ENCODE data around the gene CENPO. TPM values are rescaled to one million over a fixed set of nuclear protein-coding genes. Genes with fewer than 3 reads are reported as not detected.

CENPO gene
- total and polyA plus RNA-seq, 2 of the 4 experiments (the other 2 are of a cell fraction), result 20.1 to 27.2 TPM

DNA sequence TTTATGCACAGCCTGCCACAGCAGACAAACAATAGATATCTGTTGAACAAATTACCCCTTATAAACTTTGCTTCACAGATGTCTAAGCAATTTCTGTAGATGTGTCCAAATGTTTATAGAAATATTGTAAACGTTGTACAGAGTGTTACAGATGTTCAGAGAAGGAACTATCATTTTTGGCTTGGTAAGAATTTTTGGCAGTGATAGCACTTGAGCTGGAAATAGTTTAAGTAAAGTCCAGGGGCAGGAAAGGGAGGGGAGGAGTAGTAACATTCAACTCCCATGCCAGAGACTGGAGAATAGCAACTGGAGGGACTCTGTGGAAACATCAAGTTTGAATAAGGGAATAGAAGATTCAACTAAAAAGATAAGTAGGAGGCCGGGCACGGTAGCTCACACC is 4.4 kb upstream of the CENPO start:
- ChIA-PET CTCF (no interaction called here), POLR2A (ENCODE audit: unreplicated experiment) (no interaction called here)
- intact Hi-C loops (cut with micrococcal nuclease) (no loop called here), in situ Hi-C loops (cut with MboI; ENCODE audit: low sequenced_read_pairs) (no loop called here), dilution Hi-C loops (cut with HindIII; ENCODE audit: low sequenced_read_pairs, unreplicated experiment) (no loop called here)
- no peak for ATAC-seq (ENCODE audit: low read depth)
- no peak overlapping the region for H4K91ac ChIP-seq (ENCODE audit: insufficient read depth, low read depth, low read length)
- no peak overlapping the region for H3K4me2 ChIP-seq (ENCODE audit: low read depth, low read length)
- TF ChIP-seq MXI1 (IDR thresholded peaks at IDR 0.05; ENCODE audit: borderline replicate concordance, low read depth, low read length) (no peak), FOS (IDR thresholded peaks at IDR 0.05; ENCODE audit: low read depth, low read length) (no peak), SMC3 (IDR thresholded peaks at IDR 0.05; ENCODE audit: low read depth, low read length) (no peak), RCOR1 (IDR thresholded peaks at IDR 0.05; ENCODE audit: insufficient replicate concordance, low read length) (no peak), RFX5 (IDR thresholded peaks at IDR 0.05; ENCODE audit: low read depth, low read length) (no peak), POLR2A (IDR thresholded peaks at IDR 0.05; ENCODE audit: low read depth, low read length) (no peak), BHLHE40 (IDR thresholded peaks at IDR 0.05; ENCODE audit: low read depth, low read length) (no peak), CEBPB (IDR thresholded peaks at IDR 0.05; ENCODE audit: low read depth, low read length) (no peak), RAD21 (IDR thresholded peaks at IDR 0.05; ENCODE audit: low read length) (no peak), CHD1 (IDR thresholded peaks at IDR 0.05; ENCODE audit: low read depth, low read length) (no peak)
- TF ChIP-seq, protein P1, sequence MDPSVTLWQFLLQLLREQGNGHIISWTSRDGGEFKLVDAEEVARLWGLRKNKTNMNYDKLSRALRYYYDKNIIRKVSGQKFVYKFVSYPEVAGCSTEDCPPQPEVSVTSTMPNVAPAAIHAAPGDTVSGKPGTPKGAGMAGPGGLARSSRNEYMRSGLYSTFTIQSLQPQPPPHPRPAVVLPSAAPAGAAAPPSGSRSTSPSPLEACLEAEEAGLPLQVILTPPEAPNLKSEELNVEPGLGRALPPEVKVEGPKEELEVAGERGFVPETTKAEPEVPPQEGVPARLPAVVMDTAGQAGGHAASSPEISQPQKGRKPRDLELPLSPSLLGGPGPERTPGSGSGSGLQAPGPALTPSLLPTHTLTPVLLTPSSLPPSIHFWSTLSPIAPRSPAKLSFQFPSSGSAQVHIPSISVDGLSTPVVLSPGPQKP (IDR thresholded peaks at IDR 0.05; ENCODE audit: borderline replicate concordance, low read depth, low read length), result no peak
- TF ChIP-seq, protein P2, sequence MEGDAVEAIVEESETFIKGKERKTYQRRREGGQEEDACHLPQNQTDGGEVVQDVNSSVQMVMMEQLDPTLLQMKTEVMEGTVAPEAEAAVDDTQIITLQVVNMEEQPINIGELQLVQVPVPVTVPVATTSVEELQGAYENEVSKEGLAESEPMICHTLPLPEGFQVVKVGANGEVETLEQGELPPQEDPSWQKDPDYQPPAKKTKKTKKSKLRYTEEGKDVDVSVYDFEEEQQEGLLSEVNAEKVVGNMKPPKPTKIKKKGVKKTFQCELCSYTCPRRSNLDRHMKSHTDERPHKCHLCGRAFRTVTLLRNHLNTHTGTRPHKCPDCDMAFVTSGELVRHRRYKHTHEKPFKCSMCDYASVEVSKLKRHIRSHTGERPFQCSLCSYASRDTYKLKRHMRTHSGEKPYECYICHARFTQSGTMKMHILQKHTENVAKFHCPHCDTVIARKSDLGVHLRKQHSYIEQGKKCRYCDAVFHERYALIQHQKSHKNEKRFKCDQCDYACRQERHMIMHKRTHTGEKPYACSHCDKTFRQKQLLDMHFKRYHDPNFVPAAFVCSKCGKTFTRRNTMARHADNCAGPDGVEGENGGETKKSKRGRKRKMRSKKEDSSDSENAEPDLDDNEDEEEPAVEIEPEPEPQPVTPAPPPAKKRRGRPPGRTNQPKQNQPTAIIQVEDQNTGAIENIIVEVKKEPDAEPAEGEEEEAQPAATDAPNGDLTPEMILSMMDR (conservative IDR thresholded peaks at IDR 0.05; ENCODE audit: low read depth, low read length), result no peak
- TF ChIP-seq, protein P3, sequence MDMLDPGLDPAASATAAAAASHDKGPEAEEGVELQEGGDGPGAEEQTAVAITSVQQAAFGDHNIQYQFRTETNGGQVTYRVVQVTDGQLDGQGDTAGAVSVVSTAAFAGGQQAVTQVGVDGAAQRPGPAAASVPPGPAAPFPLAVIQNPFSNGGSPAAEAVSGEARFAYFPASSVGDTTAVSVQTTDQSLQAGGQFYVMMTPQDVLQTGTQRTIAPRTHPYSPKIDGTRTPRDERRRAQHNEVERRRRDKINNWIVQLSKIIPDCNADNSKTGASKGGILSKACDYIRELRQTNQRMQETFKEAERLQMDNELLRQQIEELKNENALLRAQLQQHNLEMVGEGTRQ (IDR thresholded peaks at IDR 0.05; ENCODE audit: low read depth, low read length), result no peak
- H3K4ac ChIP-seq (ENCODE audit: low read depth, low read length), result no peak overlapping the region
- H3K79me1 ChIP-seq (ENCODE audit: low read depth in 1 of 2, low read length in 2 of 2), result peaks cover 11 to 18% of the 10 kb centered on the region in 2 experiments; a peak in 3 of 4 replicates
- no peak overlapping the region for H3K4me3 ChIP-seq (ENCODE audit: insufficient read depth, low read depth, low read length)
- no peaks in the 10 kb centered on the region for H3K36me3 ChIP-seq (ENCODE audit: control insufficient read depth, insufficient read depth, low read length)
- H2BK120ac ChIP-seq (ENCODE audit: low read depth, low read length), result no peak overlapping the region
- no peak overlapping the region for H4K8ac ChIP-seq (ENCODE audit: low read depth in 2 of 2, low read length in 2 of 2)
- H3K27ac ChIP-seq (ENCODE audit: insufficient read depth, low read length), result no peak overlapping the region
- H3K9me1 ChIP-seq (ENCODE audit: insufficient read depth, low read length), result no peaks in the 10 kb centered on the region
- H3K23ac ChIP-seq (ENCODE audit: low read depth, low read length), result no peak overlapping the region
- H3K14ac ChIP-seq (replicated peaks; ENCODE audit: low read depth, low read length), result no peak overlapping the region
- no peak overlapping the region for H3K56ac ChIP-seq (ENCODE audit: extremely low read depth, insufficient read depth, low read length)
- no CpG with 5 or more reads among the region's 3 CpGs for WGBS, 2 experiments (ENCODE audit: extremely low coverage in 2 of 2, insufficient read length in 1 of 2)
- H2BK20ac ChIP-seq (ENCODE audit: low read depth, low read length), result no peak overlapping the region
- no peaks in the 10 kb centered on the region for H4K20me1 ChIP-seq (ENCODE audit: insufficient read depth, low read length)
- DNase-seq, result peak; percentile 22
- BruUV-seq (replicated peaks), result no TSS peak
- H3K9me3 ChIP-seq (ENCODE audit: control insufficient read depth, insufficient read depth, low read length), result no peaks in the 10 kb centered on the region; the same call in 1 of the 2 replicates
- no peak overlapping the region for H2AK5ac ChIP-seq (ENCODE audit: low read depth, low read length)
- H2AK9ac ChIP-seq (replicated peaks; ENCODE audit: low read depth, low read length, poor library complexity), result no peak overlapping the region
- H2AFZ ChIP-seq (replicated peaks; ENCODE audit: low read length, poor library complexity), result no peak overlapping the region
- H4K5ac ChIP-seq (ENCODE audit: low read depth, low read length), result no peak overlapping the region
- no peak overlapping the region for H2BK5ac ChIP-seq (ENCODE audit: low read depth, low read length, poor library complexity, severe bottlenecking)
- no peak overlapping the region for H2BK15ac ChIP-seq (ENCODE audit: low read depth, low read length)
- no peaks in the 10 kb centered on the region for H3K4me1 ChIP-seq (ENCODE audit: control insufficient read depth, insufficient read depth, low read length)
- H3K9ac ChIP-seq (ENCODE audit: low read depth, low read length), result no peak overlapping the region
- H3K27me3 ChIP-seq (ENCODE audit: control insufficient read depth, insufficient read depth, low read length), result no peaks in the 10 kb centered on the region
- H3K18ac ChIP-seq (ENCODE audit: low read depth, low read length), result no peak overlapping the region
